ENCODE measurements around the gene PKM. TPM values are rescaled to one million over a fixed set of nuclear protein-coding genes. Genes with fewer than 3 reads are reported as not detected.

Gene PKM
- polyA plus RNA-seq, 1 donor (not counting 4 experiments of a cell fraction or from before 2014, with no cell fraction given) = 3,352 TPM

- H3K36me3 ChIP-seq (ENCODE audit: control insufficient read depth in 2 of 2, extremely low read depth in 1 of 2, insufficient read depth in 2 of 2, low read length in 2 of 2) = no peaks in the 10 kb centered on the region
- H2AFZ ChIP-seq (ENCODE audit: control insufficient read depth, low read length) = no peak overlapping the region
- H3K9me3 ChIP-seq (ENCODE audit: control insufficient read depth, low read depth, low read length) = no peaks in the 10 kb centered on the region
- H4K20me1 ChIP-seq (ENCODE audit: control insufficient read depth, extremely low read depth, insufficient read depth, low read length) = no peaks in the 10 kb centered on the region
- H3K9me1 ChIP-seq (ENCODE audit: control insufficient read depth, extremely low read depth, insufficient read depth, low read length) = no peaks in the 10 kb centered on the region
- dilution Hi-C loops (cut with MboI; ENCODE audit: extremely low pct_ligation_motif_present, low sequenced_read_pairs) = no loop called here
- TF ChIP-seq EZH2 (IDR thresholded peaks at IDR 0.05; ENCODE audit: low read length) = no peak
- no peak for TF ChIP-seq CTCF (optimal IDR thresholded peaks at IDR 0.05 in 1 of 3, IDR thresholded peaks at IDR 0.05 in 1 of 3, conservative IDR thresholded peaks at IDR 0.05 in 1 of 3; ENCODE audit: extremely low read depth in 1 of 3, insufficient read depth in 2 of 3, low read length in 3 of 3)
- H3K4me2 ChIP-seq (ENCODE audit: control insufficient read depth, extremely low read depth, insufficient read depth, low read depth, low read length) = no peak overlapping the region
- no peaks in the 10 kb centered on the region for H3K27me3 ChIP-seq (ENCODE audit: control insufficient read depth, extremely low read depth, insufficient read depth, low read length)
- no peak for DNase-seq (ENCODE audit: low read depth, low spot score)
- FAIRE-seq = no peak
- H3K4me3 ChIP-seq (ENCODE audit: control insufficient read depth in 2 of 3, extremely low read depth in 1 of 3, insufficient read depth in 2 of 3, low read depth in 1 of 3, low read length in 3 of 3) = no peak overlapping the region
- H3K4me1 ChIP-seq (ENCODE audit: control insufficient read depth, extremely low read depth, insufficient read depth, low read length) = peaks cover 13% of the 10 kb centered on the region
- H3K27ac ChIP-seq (ENCODE audit: control insufficient read depth, insufficient read depth, low read length) = no peak overlapping the region
- no peaks in the 10 kb centered on the region for H3K79me2 ChIP-seq (ENCODE audit: control insufficient read depth, insufficient read depth, low read length)
- no peak overlapping the region for H3K9ac ChIP-seq (ENCODE audit: control insufficient read depth, extremely low read depth, insufficient read depth, low read length)
These were observed 48.7 kb downstream of the PKM start for GRCh38 chr15:72182244-72182643.

- H3K79me2 ChIP-seq (ENCODE audit: control insufficient read depth, insufficient read depth, low read length) = no peaks in the 10 kb centered on the region
- FAIRE-seq (no peak), DNase-seq (ENCODE audit: low read depth, low spot score) (no peak)
- no peaks in the 10 kb centered on the region for H3K9me3 ChIP-seq (ENCODE audit: control insufficient read depth, low read depth, low read length)
- no peak overlapping the region for H3K4me3 ChIP-seq (ENCODE audit: control insufficient read depth in 2 of 3, extremely low read depth in 1 of 3, insufficient read depth in 2 of 3, low read depth in 1 of 3, low read length in 3 of 3)
- H3K27ac ChIP-seq (ENCODE audit: control insufficient read depth, insufficient read depth, low read length) = no peak overlapping the region
- H3K27me3 ChIP-seq (ENCODE audit: control insufficient read depth, extremely low read depth, insufficient read depth, low read length) = no peaks in the 10 kb centered on the region
- TF ChIP-seq CTCF (optimal IDR thresholded peaks at IDR 0.05 in 1 of 3, IDR thresholded peaks at IDR 0.05 in 1 of 3, conservative IDR thresholded peaks at IDR 0.05 in 1 of 3; ENCODE audit: extremely low read depth in 1 of 3, insufficient read depth in 2 of 3, low read length in 3 of 3) (no peak), EZH2 (IDR thresholded peaks at IDR 0.05; ENCODE audit: low read length) (no peak)
- no peak overlapping the region for H3K4me2 ChIP-seq (ENCODE audit: control insufficient read depth, extremely low read depth, insufficient read depth, low read depth, low read length)
- H2AFZ ChIP-seq (ENCODE audit: control insufficient read depth, low read length) = no peak overlapping the region
- dilution Hi-C loops (cut with MboI; ENCODE audit: extremely low pct_ligation_motif_present, low sequenced_read_pairs) = no loop called here
- H3K9ac ChIP-seq (ENCODE audit: control insufficient read depth, extremely low read depth, insufficient read depth, low read length) = no peak overlapping the region
- peaks cover 13% of the 10 kb centered on the region for H3K4me1 ChIP-seq (ENCODE audit: control insufficient read depth, extremely low read depth, insufficient read depth, low read length)
- H3K9me1 ChIP-seq (ENCODE audit: control insufficient read depth, extremely low read depth, insufficient read depth, low read length) = no peaks in the 10 kb centered on the region
- H4K20me1 ChIP-seq (ENCODE audit: control insufficient read depth, extremely low read depth, insufficient read depth, low read length) = no peaks in the 10 kb centered on the region
- H3K36me3 ChIP-seq (ENCODE audit: control insufficient read depth in 2 of 2, extremely low read depth in 1 of 2, insufficient read depth in 2 of 2, low read length in 2 of 2) = no peaks in the 10 kb centered on the region
These were observed 50.1 kb downstream of the PKM start for GRCh38 chr15:72180761-72181324.
